Natural killer cell (primary cell): ENCODE results near the gene TMEM242. TPM values are rescaled to one million over a fixed set of nuclear protein-coding genes. Genes with fewer than 3 reads are reported as not detected.

ENCODE experiments used
- ATAC-seq, 3 donors: fragments of 150-1000 bp in 2 of 3; fragments of 200-7000 bp in 1 of 3; cut with Tn5 transposase; 1 replicate in 1 of 3; 2 replicates in 2 of 3; pipeline ENCODE4 v1.10.0; 2021; ENCODE audit warnings: mild to moderate bottlenecking in 2 of 3, moderate library complexity in 2 of 3
- DNase-seq, 2 donors: peaks; one replicate each; pipeline versions ENCODE4 v3.0.0 to v3.0.0-alpha.2; 2013 to 2021; ENCODE audit warnings: mixed read lengths in 1 of 2
- H3K27ac ChIP-seq: one replicate; pipeline ENCODE4 v1.5.1; 2013; ENCODE audit warnings: mild to moderate bottlenecking, low read length
- H3K27me3 ChIP-seq: one replicate; pipeline ENCODE4 v1.6.1; 2013; ENCODE audit warnings: low read length; ENCODE audit not compliant: control insufficient read depth, insufficient read depth
- H3K36me3 ChIP-seq: one replicate; pipeline ENCODE4 v1.6.1; 2013; ENCODE audit warnings: low read length; ENCODE audit not compliant: control insufficient read depth, insufficient read depth
- H3K4me1 ChIP-seq: one replicate; pipeline ENCODE4 v1.6.1; 2013; ENCODE audit warnings: low read length; ENCODE audit not compliant: control insufficient read depth, insufficient read depth
- H3K4me3 ChIP-seq: one replicate; pipeline ENCODE4 v1.5.1; 2013; ENCODE audit warnings: low read length
- H3K9me3 ChIP-seq: one replicate; pipeline ENCODE4 v1.6.1; 2013; ENCODE audit warnings: low read length; ENCODE audit not compliant: control insufficient read depth, insufficient read depth
- H3K27ac Mint-ChIP-seq, 2 donors: one replicate each; pipeline ENCODE4 v1.8.0; 2022; ENCODE audit warnings: mild to moderate bottlenecking in 2 of 2, mixed read lengths in 2 of 2, moderate library complexity in 1 of 2
- H3K27me3 Mint-ChIP-seq, 2 donors: one replicate each; pipeline ENCODE4 v1.8.0; 2022; ENCODE audit warnings: low read depth in 2 of 2, mixed read lengths in 2 of 2
- H3K36me3 Mint-ChIP-seq: one replicate; pipeline ENCODE4 v1.8.0; 2022; ENCODE audit warnings: mixed read lengths
- H3K4me1 Mint-ChIP-seq, 2 donors: one replicate each; pipeline ENCODE4 v1.8.0; 2022; ENCODE audit warnings: mixed read lengths in 2 of 2
- H3K4me3 Mint-ChIP-seq: one replicate; pipeline ENCODE4 v1.8.0; 2022; ENCODE audit warnings: mild to moderate bottlenecking, moderate library complexity, mixed read lengths
- H3K9me3 Mint-ChIP-seq, 2 donors: one replicate each; pipeline ENCODE4 v1.8.0; 2022; ENCODE audit warnings: mixed read lengths in 2 of 2
- CTCF ChIP-seq: fragments of 200-600 bp; IDR thresholded peaks from one replicate; pipeline ENCODE4 v1.8.0; 2022; ENCODE audit warnings: antibody characterized with exemption
- WGBS: methylation state at CpG from one replicate; pipeline ENCODE4 v1.1.7; 2013; ENCODE audit warnings: missing lambda C conversion rate; ENCODE audit not compliant: insufficient coverage; 5-methylcytosine and 5-hydroxymethylcytosine counted together
- intact Hi-C: fragments of 100-400 bp; cut with micrococcal nuclease; formaldehyde crosslinking; loops from one replicate; pipeline ENCODE4 v1.14.2; 2022
- total RNA-seq, 4 donors: library from RNA; stranded (reverse); fragments of 120-200 nt in 1 of 4; gene quantifications; one replicate each; pipeline versions ENCODE4 v1.2.3 to v1.2.4, GENCODE V29; 2013 to 2022

Gene TMEM242
- total RNA-seq, 3 donors from 2014 or later (not counting 1 experiment from before 2014, with no cell fraction given), result 18.5 to 24.8 (median 19.8) TPM

- peaks cover 19 to 41% of the 10 kb centered on the region in 2 donors for H3K27me3 Mint-ChIP-seq
Observed at GRCh38 chr6:157333537-157333936, 10.2 kb upstream of the TMEM242 start.

GRCh38 chr6:157332813-157333212 is 9.5 kb upstream of the TMEM242 start:
- TF ChIP-seq CTCF, result no peak
- WGBS, result 75% methylated on average over 7 of the region's 7 CpGs
- DNase-seq (no peak), ATAC-seq (no peak)
- no peak overlapping the region for H3K4me3 ChIP-seq
- H3K36me3 Mint-ChIP-seq, result no peaks in the 10 kb centered on the region
- H3K9me3 ChIP-seq, result no peaks in the 10 kb centered on the region
- no peak overlapping the region for H3K4me3 Mint-ChIP-seq
- no peaks in the 10 kb centered on the region for H3K36me3 ChIP-seq
- H3K9me3 Mint-ChIP-seq, result no peaks in the 10 kb centered on the region
- no peaks in the 10 kb centered on the region for H3K27me3 ChIP-seq
- no peak overlapping the region for H3K27ac ChIP-seq
- peaks cover 19 to 47% of the 10 kb centered on the region in 2 donors for H3K27me3 Mint-ChIP-seq
- no peak overlapping the region for H3K27ac Mint-ChIP-seq
- H3K4me1 ChIP-seq, result no peaks in the 10 kb centered on the region
- intact Hi-C loops, result no loop called here
- H3K4me1 Mint-ChIP-seq, result no peaks in the 10 kb centered on the region

More at GRCh38 chr6:157333537-157333936, 10.2 kb upstream of the TMEM242 start:
- Histone ChIP-seq H3K4me1 (no peaks in the 10 kb centered on the region), H3K36me3 (no peaks in the 10 kb centered on the region), H3K27me3 (no peaks in the 10 kb centered on the region), H3K4me3 (no peak overlapping the region), H3K9me3 (no peaks in the 10 kb centered on the region), H3K27ac (no peak overlapping the region)
- H3K27ac Mint-ChIP-seq, result no peak overlapping the region
- no peaks in the 10 kb centered on the region for H3K36me3 Mint-ChIP-seq
- DNase-seq (no peak), ATAC-seq (no peak)
- no peaks in the 10 kb centered on the region for H3K4me1 Mint-ChIP-seq
- TF ChIP-seq CTCF, result no peak
- H3K4me3 Mint-ChIP-seq, result no peak overlapping the region
- intact Hi-C loops, result no loop called here
- 96% methylated on average over 2 of the region's 4 CpGs for WGBS
- no peaks in the 10 kb centered on the region for H3K9me3 Mint-ChIP-seq

GRCh38 chr6:157330831-157331230 is 7.5 kb upstream of the TMEM242 start:
- DNase-seq (no peak), ATAC-seq (no peak)
- Mint-ChIP-seq H3K27ac (no peak overlapping the region), H3K9me3 (no peaks in the 10 kb centered on the region), H3K36me3 (no peaks in the 10 kb centered on the region), H3K4me1 (no peaks in the 10 kb centered on the region), H3K27me3 (peaks cover 19 to 51% of the 10 kb centered on the region in 2 donors), H3K4me3 (no peak overlapping the region)
- Histone ChIP-seq H3K36me3 (no peaks in the 10 kb centered on the region), H3K9me3 (no peaks in the 10 kb centered on the region), H3K4me1 (no peaks in the 10 kb centered on the region), H3K4me3 (no peak overlapping the region), H3K27ac (no peak overlapping the region), H3K27me3 (no peaks in the 10 kb centered on the region)
- intact Hi-C loops, result no loop called here
- 67% methylated on average over 1 of the region's 2 CpGs for WGBS
- TF ChIP-seq CTCF, result no peak

- no peak for DNase-seq
- intact Hi-C loops, result no loop called here
- Mint-ChIP-seq H3K36me3 (no peaks in the 10 kb centered on the region), H3K4me3 (no peak overlapping the region), H3K9me3 (no peaks in the 10 kb centered on the region), H3K4me1 (no peaks in the 10 kb centered on the region), H3K27me3 (peaks cover 22 to 44% of the 10 kb centered on the region in 2 donors), H3K27ac (no peak overlapping the region)
- Histone ChIP-seq H3K4me3 (no peak overlapping the region), H3K36me3 (no peaks in the 10 kb centered on the region), H3K9me3 (no peaks in the 10 kb centered on the region), H3K4me1 (no peaks in the 10 kb centered on the region), H3K27ac (no peak overlapping the region), H3K27me3 (no peaks in the 10 kb centered on the region)
- TF ChIP-seq CTCF, result no peak
- ATAC-seq, result no peak
- 81% methylated on average over 1 of the region's 1 CpG for WGBS
Observed at GRCh38 chr6:157329829-157330228, 6.5 kb upstream of the TMEM242 start.
